Thyroid gland (tissue), 4 donors: ENCODE data around the gene DPP8. TPM values are rescaled to one million over a fixed set of nuclear protein-coding genes. Genes with fewer than 3 reads are reported as not detected.

Experiments
- DNase-seq, 2 donors: peaks; one replicate each; pipeline ENCODE4 v3.0.0-alpha.2; 2019
- H3K27ac ChIP-seq, 3 donors: fragments of 200-600 bp; sonication (generic); 1 replicate in 2 of 3; 2 replicates in 1 of 3; pipeline ENCODE4 v1.5.1; 2016 to 2019; ENCODE audit warnings: mild to moderate bottlenecking in 1 of 3, moderate library complexity in 1 of 3
- H3K27me3 ChIP-seq: fragments of 200-600 bp; sonication (generic); one replicate; pipeline ENCODE4 v1.5.1; 2019
- H3K36me3 ChIP-seq, 2 donors: fragments of 200-600 bp; sonication (generic); one replicate each; pipeline ENCODE4 v1.5.1; 2016 to 2019
- H3K4me1 ChIP-seq, 2 donors: fragments of 200-600 bp; sonication (generic); one replicate each; pipeline ENCODE4 v1.5.1; 2017 to 2019
- H3K4me3 ChIP-seq, 3 donors: fragments of 200-600 bp; sonication (generic); replicated peaks in 1 of 3; 1 replicate in 2 of 3; 2 replicates in 1 of 3; pipeline ENCODE4 v1.5.1; 2016; ENCODE audit warnings: mild to moderate bottlenecking in 1 of 3
- H3K9me3 ChIP-seq: fragments of 200-600 bp; sonication (generic); one replicate; pipeline ENCODE4 v1.5.1; 2017
- POLR2A ChIP-seq, 2 donors: fragments of 450-650 bp; IDR thresholded peaks; one replicate each; pipeline ENCODE4 v1.6.1; 2017; ENCODE audit warnings: antibody characterized with exemption in 2 of 2, mild to moderate bottlenecking in 2 of 2, moderate library complexity in 1 of 2
- WGBS, 2 donors: methylation state at CpG; one replicate each; pipeline ENCODE4 v1.1.5; 2017; 5-methylcytosine and 5-hydroxymethylcytosine counted together
- intact Hi-C: fragments of 100-400 bp; cut with DNase I; formaldehyde crosslinking; loops from one replicate; pipeline ENCODE4 v1.15.1; 2023
- total RNA-seq, 4 donors: library from RNA; depleted of rRNA; stranded (reverse); fragments of >200 nt; gene quantifications; one replicate each; pipeline ENCODE4 v1.2.3, GENCODE V29; 2016
- TF ChIP-seq, protein P1 (sequence below), 6 experiments: fragments of 200-600 bp in 3 of 6; fragments of 450-650 bp in 3 of 6; sonication (generic) in 3 of 6; IDR thresholded peaks; one replicate each; pipeline ENCODE4 v1.5.1; 2016 to 2019; ENCODE audit warnings: antibody characterized with exemption in 6 of 6, mild to moderate bottlenecking in 2 of 6, inconsistent platforms in 1 of 6, moderate library complexity in 1 of 6

The DPP8 gene
- total RNA-seq, 4 donors from 2014 or later = 44.8 to 53.5 (median 52.3) TPM

DNA sequence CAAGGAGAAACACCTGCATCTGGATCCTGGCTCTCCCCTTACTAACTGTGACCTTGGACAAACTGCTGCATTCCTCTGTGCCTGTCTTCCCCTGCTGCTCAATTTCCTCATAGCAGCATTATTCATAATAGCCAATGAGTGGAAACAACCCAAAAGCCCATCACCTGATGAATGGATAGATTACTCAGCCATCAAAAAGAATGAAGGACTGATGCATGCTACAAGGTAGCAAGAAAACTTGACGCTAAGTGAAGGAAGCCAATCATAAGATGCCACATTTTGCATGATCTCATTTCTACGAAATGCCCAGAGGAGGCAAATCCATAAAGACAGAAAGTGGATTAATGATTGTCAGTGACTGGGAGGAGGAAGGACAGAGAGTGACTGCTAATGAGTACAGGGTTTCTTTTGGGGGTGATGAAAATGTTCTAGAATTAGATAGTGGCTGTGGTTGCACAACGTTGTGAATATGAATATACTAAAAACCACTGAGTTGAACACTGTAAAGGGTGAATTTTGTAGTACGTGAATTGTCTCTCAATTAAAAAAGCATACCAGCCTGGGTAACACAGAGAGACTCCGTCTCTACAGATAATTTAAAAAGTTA is 105.9 kb downstream of the DPP8 start:
- H3K36me3 ChIP-seq = no peaks in the 10 kb centered on the region
- WGBS, 2 donors = 81 to 87% methylated on average over 5 of the region's 5 CpGs

DNA sequence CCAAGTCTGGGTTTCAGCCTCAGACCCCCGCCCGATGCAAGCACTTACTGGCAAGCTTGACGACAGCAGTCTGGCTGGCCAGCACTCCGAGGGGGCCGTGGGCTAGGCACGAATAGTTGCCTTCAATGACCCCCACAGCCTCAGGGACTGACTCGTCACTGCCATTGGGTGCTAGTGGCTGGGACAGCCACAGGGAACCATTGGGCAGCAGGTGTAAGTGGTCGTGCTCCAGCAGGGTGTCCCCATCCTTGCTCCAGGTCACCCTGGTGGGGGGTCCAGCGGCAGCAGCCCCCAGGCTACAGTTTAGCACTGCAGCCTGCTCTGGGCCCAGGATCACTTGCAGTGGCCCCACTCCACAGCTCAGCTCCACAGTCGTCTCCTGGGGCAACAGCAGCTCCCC is 106.5 kb downstream of the DPP8 start:
- no peak for DNase-seq
- H3K9me3 ChIP-seq = no peaks in the 10 kb centered on the region
- no peak for TF ChIP-seq POLR2A (IDR thresholded peaks at IDR 0.05)
- TF ChIP-seq, protein P1, sequence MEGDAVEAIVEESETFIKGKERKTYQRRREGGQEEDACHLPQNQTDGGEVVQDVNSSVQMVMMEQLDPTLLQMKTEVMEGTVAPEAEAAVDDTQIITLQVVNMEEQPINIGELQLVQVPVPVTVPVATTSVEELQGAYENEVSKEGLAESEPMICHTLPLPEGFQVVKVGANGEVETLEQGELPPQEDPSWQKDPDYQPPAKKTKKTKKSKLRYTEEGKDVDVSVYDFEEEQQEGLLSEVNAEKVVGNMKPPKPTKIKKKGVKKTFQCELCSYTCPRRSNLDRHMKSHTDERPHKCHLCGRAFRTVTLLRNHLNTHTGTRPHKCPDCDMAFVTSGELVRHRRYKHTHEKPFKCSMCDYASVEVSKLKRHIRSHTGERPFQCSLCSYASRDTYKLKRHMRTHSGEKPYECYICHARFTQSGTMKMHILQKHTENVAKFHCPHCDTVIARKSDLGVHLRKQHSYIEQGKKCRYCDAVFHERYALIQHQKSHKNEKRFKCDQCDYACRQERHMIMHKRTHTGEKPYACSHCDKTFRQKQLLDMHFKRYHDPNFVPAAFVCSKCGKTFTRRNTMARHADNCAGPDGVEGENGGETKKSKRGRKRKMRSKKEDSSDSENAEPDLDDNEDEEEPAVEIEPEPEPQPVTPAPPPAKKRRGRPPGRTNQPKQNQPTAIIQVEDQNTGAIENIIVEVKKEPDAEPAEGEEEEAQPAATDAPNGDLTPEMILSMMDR (IDR thresholded peaks at IDR 0.05) = no peak
- intact Hi-C loops = no loop called here
- no peak overlapping the region for H3K4me3 ChIP-seq
- 86% methylated on average over 9 to 10 of the region's 10 CpGs for WGBS, 2 donors
- peaks cover 38 to 48% of the 10 kb centered on the region in 2 donors for H3K4me1 ChIP-seq
- no peaks in the 10 kb centered on the region for H3K27me3 ChIP-seq
- no peaks in the 10 kb centered on the region for H3K36me3 ChIP-seq
- no peak overlapping the region for H3K27ac ChIP-seq

More for the DNA sequence above, 105.9 kb downstream of the DPP8 start:
- DNase-seq = no peak
- intact Hi-C loops = no loop called here
- Histone ChIP-seq H3K4me3 (no peak overlapping the region), H3K9me3 (no peaks in the 10 kb centered on the region), H3K27ac (no peak overlapping the region), H3K4me1 (peaks cover 38 to 48% of the 10 kb centered on the region in 2 donors), H3K27me3 (no peaks in the 10 kb centered on the region)
- TF ChIP-seq, protein P1 (IDR thresholded peaks at IDR 0.05) = no peak
- no peak for TF ChIP-seq POLR2A (IDR thresholded peaks at IDR 0.05)

DNA sequence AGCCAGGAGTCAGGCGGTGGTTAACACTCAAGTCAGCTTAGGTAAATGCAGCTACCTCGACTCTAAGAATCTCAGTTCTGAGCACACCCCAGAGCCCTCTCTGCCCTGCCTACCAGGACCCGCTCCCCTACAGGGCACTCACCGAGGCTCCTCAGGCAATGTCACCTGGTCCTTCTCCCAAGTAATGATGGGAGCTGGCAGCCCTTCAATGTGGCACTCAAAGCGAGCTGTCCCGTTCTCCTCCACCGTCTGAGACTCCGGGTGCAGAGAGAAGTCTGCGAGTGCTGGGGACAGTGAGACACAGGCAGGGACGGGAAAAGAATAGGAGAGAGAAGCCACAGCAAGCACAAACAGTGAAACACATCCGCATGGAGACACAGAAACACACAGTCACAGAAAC is 107.5 kb downstream of the DPP8 start:
- no peaks in the 10 kb centered on the region for H3K36me3 ChIP-seq
- H3K27me3 ChIP-seq = no peaks in the 10 kb centered on the region
- no peak overlapping the region for H3K4me3 ChIP-seq
- TF ChIP-seq, protein P1 (IDR thresholded peaks at IDR 0.05) = no peak
- TF ChIP-seq POLR2A (IDR thresholded peaks at IDR 0.05) = peak in 1 of 2 donors; percentile 14
- 52 to 61% methylated on average over 11 of the region's 11 CpGs for WGBS, 2 donors
- DNase-seq = peak; percentile 76 to 83
- peak overlapping the region; percentile 79 to 91 (median 86) for H3K27ac ChIP-seq
- H3K4me1 ChIP-seq = peaks cover 32 to 40% of the 10 kb centered on the region in 2 donors
- intact Hi-C loops = no loop called here
- no peaks in the 10 kb centered on the region for H3K9me3 ChIP-seq

DNA sequence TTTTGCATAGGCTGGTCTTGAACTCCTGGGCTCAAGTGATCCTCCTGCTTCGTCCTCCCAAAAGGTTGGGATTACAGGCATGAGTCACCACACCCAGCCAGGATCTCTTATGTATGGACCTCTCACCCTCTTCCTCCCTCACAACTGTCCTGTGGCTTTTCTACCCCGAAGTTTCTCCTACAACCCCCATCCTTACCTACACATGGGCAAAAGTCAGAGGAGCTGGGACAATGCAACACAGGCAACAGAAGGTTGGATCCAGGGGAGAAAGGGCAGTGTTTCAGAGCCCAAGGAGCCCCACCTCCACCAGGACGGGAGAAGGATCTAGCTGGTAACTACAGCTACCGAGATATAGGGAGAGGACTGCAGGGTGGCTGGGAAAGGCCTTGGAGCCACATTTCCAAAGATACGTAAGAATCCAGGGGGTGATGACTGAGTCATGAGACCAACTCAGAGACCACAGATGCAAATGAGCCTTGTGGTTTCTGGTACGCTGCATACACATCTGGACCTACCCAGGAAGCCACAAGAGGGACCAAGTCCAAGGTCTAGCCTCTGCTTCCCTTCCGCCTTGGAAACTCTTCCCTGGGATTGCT is 108.4 kb downstream of the DPP8 start:
- DNase-seq = no peak
- intact Hi-C loops = loop anchor here (10.0 kb wide), 1 partner anchor 176 kb away; no protein-coding TSS in a partner anchor
- TF ChIP-seq, protein P1 (IDR thresholded peaks at IDR 0.05) = no peak
- no peak for TF ChIP-seq POLR2A (IDR thresholded peaks at IDR 0.05)
- peak overlapping the region; percentile 79 to 91 (median 86) for H3K27ac ChIP-seq
- H3K36me3 ChIP-seq = no peaks in the 10 kb centered on the region
- H3K4me3 ChIP-seq = no peak overlapping the region
- WGBS, 2 donors = 72% methylated on average over 7 of the region's 7 CpGs
- H3K9me3 ChIP-seq = no peaks in the 10 kb centered on the region
- H3K4me1 ChIP-seq = peaks cover 31 to 35% of the 10 kb centered on the region in 2 donors
- H3K27me3 ChIP-seq = no peaks in the 10 kb centered on the region
